Measurements from ENCODE around the gene NXPE3.

NXPE3 gene

DNA sequence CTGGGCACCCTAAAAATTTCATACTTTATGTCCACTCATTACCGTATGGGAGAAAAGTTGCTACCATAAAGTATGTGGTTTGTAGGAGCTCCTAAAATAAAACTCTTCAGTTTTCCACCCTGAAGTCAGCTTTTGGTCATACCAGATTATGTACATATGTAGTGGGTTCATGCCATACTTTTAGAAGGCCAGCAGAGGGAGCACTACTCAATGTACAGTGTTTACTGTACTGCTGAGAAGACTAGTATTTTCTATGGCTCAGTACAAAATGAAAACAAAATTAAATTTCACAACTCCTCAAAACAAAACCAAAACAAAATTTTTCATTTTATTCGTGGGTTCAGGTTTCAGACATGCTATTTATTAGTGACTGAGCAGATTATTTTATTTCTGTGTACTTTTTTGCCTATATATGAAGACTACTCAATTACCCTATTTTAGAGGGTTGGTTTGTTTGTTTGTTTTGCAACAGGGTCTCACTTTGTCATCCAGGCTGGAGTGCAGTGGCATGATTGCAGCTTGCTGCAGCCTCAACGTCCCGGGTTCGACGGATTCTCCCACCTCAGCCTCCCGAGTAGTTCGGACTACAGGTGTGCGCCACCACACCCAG, 24.3 kb downstream of the NXPE3 start:
- DNase-seq, result peak; percentile 43

- DNase-seq, result no peak
Observed at GRCh38 chr3:101803939-101804338, 24.9 kb downstream of the NXPE3 start.

GRCh38 chr3:101806491-101806890, 27.5 kb downstream of the NXPE3 start:
- no peak for DNase-seq

DNA sequence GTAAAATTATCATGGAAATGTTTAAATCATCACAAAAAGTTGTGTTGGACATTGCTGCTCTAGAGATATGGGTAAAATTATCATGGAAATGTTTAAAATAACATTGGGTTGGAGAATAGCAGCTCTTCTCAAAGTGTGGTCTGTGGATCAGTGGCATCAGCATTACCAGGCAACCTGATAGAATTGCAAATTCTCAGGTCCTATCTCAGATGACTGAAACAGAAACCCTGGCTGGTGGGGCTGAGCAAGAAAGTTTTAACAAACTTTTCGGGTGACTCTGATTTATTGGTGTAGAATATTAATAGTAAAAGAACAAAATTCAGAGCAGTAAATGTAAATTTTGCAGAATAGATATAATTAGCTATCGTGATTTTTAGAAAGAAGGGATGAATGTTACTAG, 28.9 kb downstream of the NXPE3 start:
- no peak for DNase-seq

GRCh38 chr3:101809178-101810021, 30.4 kb downstream of the NXPE3 start:
- peak; percentile 10 for DNase-seq

GRCh38 chr3:101810022-101810418, 31.0 kb downstream of the NXPE3 start:
- no peak for DNase-seq

DNA sequence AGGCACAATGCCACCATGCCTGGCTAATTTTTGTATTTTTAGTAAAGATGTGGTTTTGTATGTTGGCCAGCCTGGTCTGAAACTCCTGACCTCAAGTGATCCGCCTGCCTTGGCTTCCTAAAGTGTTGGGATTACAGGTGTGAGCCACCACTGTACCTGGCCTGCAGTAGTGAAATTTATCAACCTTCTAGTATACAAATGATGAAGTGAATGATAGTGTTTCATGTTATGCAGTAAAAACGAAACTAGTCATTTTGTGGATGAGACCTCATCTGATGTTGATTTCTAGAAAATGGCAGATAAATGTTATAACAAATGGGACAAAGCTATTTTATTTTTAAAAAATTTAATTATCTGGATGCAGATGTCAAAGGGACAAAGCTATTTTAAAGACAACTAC, 32.9 kb downstream of the NXPE3 start:
- no peak for DNase-seq

DNA sequence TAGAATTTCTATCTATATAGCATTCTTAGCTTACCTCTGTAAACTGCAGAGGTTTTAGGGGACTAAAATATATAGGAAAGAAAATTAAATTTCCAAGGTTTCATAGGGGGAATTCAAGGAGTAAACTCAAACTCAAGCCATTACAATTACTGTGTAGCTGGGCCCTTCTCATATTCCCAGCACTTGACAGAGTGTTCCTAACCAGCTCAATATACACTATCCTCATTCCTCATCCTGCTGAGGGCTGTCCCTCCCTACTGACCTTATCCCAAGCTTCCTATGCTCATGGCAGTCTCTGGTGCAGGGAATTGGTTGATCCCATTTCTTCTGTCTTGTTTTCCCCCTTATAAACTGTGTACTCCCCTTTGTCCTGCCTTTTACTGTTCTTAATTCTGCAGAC, 33.9 kb downstream of the NXPE3 start:
- no peak for DNase-seq

- DNase-seq, result peak; percentile 15
Observed at GRCh38 chr3:101813817-101814440, 34.9 kb downstream of the NXPE3 start.

- no peak for DNase-seq
Observed at GRCh38 chr3:101814835-101815234, 35.8 kb downstream of the NXPE3 start.

DNA sequence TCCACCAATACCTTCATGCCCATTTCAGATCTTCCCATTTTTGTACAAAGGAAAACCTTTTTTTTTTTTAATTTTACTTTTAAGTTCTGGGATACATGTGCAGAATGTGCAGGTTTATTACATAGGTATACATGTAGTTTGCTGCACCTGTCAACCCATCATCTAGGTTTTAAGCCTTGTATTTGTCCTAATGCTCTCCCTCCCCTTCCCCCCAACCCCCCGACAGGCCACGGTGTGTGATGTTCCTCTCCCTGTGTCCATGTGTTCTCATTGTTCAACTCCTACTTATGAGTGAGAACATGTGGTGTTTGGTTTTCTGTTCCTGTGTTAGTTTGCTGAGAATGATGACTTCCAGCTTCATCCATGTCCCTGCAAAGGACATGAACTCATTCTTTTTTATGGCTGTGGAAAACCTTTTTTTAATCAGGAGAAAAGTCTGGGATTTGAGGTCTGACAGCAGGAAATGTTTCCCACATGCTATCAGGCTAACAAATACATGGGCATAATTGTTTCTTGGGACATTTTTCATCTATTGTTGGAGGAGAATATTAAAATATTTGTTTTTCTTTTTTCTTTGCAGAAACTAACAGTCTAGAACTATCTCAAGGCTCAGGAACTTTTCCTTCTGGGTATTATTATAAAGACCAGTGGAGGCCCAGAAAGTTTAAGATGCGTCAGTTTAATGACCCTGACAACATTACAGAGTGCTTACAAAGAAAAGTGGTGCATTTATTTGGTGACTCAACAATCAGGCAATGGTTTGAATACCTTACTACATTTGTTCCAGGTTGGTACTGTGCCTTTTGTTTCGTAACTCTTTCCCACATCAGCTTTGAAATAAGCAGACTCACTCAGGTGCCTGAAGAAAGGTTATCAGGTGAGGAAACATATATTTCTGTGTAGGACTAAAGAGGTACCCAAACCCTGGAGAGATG, 37.5 kb downstream of the NXPE3 start:
- no peak for DNase-seq

DNA sequence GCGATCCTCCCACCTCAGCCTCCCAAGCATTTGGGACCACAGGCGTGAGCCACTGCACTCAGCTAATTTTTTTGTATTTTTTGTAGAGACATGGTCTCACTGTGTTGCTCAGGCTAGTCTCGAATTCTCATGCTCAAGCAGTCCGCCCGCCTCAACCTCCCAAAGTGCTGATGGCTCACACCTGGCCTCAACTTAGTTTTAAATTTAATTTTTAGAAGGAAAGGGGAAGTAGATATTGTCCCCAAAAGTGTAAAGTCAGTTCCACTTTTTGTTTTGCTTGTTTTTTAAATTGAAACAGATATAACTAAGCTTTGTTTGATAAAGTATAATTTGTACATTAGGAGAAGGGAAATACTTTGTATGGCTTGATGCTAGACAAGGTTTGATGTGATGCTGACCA, 39.0 kb downstream of the NXPE3 start:
- DNase-seq, result no peak

GRCh38 chr3:101819649-101820206, 40.7 kb downstream of the NXPE3 start:
- no peak for DNase-seq

DNA sequence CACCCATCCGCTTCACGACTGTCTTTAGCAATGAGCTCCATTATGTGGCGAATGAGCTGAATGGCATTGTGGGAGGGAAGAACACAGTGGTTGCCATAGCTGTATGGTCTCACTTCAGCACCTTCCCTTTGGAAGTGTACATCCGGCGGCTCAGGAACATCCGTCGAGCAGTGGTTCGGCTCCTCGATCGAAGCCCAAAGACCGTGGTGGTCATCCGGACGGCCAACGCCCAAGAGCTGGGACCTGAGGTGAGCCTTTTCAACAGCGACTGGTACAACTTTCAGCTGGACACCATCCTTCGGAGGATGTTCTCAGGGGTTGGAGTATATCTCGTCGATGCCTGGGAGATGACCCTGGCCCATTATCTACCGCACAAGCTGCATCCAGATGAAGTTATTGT, 42.5 kb downstream of the NXPE3 start:
- no peak for DNase-seq

DNA sequence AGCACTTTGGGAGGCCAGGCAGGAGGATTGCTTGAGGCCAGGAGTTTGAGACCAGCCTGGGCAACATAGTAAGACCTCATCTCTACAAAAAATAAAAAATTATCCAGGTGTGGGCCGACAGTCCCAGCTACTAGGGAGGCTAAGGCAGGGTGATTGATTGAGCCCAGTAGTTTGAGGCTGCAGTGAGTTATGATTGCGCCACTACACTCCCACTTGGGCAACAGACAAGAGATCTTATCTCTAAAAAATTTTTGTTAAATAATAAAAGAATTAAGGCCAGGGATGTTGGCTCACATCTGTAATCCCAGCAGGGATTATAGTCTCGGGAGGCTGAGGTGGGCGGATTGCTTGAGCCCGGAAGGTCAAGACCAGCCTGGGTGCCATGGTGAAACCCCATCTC, 44.5 kb downstream of the NXPE3 start:
- DNase-seq, result no peak

- no peak for DNase-seq
Observed at GRCh38 chr3:101824702-101825101, 45.7 kb downstream of the NXPE3 start.

DNA sequence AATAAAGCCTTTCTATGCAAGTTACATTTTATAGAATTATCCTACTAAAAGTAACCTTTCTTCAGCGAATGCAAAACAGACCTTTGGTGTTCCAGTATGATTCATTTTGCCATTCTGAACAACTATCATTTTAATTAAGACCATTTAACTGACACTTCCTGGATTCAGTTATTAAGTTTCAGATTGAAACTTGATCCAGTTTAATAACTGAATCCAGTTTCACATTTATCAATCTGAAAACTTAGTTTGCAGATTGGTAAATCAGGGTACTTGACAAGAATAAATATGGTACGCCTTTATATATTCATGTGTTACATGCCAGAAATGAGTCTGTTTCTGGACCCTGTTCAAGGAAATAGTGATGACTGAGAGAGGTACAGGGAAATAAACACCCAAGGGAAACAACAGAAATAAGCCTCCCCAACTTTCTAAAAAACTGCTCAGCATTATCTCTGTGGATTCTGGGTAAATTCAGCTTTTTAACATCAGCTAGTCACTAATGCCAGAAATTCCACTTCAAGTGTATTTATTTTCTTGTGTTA, 47.0 kb downstream of the NXPE3 start:
- no peak for DNase-seq

DNA sequence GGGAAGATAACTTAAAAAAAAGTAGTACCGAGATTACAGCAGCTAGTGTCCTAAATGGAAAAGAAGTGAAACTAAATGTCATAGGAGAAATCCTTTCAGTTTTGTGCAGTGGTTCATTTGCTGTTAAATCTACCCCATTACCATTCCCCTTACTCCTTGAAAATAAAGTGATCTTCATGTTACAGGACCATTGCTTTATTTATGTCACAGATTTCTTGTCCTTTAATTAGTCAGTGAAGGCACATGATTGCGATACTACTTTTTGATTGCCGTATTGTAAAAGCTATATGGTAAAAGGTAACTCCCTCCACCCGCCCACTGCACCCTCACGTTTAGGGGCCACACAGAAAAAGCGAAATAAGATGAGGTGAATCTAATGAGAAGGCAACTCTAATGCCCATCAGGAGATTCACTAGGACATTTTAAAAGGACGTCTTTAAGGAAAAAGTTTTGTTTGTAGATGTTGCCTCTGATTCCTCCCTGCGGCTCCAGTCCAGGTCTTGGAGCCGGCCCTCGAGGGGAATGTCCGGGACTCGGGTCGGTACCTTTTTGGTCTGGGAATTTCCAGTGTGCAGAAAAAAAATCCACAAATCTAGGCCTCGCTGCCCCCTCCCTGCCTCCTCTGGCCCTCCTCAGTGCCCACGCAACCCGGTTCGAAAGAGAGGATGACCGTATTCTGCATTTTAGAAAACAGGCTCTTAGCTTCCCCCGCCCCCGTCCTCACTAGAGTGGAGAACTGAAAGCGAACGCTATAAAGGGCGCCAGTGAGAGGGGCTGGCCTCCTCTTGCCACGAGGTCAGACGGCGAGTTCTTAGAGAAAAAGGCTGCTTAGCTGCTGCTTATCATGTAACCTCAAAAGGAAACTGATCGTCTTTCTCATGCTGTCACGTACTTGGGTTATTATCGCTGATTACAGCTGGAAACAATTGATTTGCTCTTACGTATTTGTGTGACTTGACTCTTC, 48.5 kb downstream of the NXPE3 start:
- DNase-seq, result peak; percentile 79

- no peak for DNase-seq
Observed at GRCh38 chr3:101828276-101828675, 49.3 kb downstream of the NXPE3 start.

DNA sequence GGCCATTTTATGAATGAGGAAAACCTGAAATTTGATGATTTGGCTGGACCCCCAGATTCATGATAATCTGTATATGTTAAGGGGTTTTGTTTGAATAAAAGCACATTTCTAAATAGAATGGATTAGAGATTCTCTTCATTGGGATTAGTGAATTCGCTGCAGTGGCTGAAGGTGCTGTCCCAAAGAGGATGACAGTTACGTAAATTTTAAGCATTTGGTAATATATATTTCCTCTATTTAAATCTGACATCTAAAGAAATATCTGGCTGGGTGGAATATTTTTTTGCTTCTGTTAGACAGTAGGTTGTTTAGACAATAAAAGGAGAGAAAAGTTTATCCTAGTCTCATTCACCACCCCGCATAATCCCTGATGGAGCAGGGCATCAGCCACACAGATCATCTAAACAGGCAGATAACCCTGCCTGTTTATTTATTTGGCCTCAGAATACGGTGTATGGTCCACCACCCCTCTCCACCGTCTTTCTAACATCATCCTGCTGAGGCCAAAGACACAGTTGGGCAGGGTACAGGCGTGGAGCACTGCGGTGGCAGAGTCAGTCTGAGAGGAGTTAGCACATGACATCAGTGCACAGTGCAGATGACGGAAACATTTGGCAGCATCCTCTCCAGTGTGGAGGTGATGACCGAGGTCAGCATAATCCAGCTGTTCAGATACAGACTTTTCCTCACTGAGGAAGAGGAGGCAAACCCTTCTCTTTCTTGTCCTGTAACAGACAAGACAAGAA, 49.9 kb downstream of the NXPE3 start:
- no peak for DNase-seq
